ENCODE measurements around the gene HPS6. TPM values are rescaled to one million over a fixed set of nuclear protein-coding genes. Genes with fewer than 3 reads are reported as not detected.
A peak's percentile ranks its signal among the peaks of the same experiment; 100 is the strongest.

HPS6 gene
- polyA plus RNA-seq, 1 experiment, result 11.8 TPM

DNA sequence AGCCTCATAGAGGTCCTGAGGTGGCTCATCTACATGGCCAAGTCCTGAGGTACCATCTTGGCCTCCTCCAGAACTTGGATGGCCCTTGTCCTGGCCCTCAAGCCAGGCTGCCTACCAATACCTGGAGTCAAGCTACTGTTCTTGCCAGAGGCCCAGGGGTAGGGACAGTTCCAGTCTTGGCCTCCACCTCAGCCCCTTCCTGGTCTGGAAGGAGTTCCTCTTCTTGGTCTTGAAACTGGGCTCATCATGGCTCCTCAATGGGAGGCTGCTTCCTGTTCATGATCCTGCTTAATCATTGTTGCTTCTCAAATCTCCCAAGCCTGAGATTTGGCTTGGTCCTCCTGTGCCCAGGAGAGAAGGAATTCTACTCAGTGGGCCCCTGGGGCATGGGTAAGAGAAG, 3.9 kb downstream of the HPS6 start:
- TF ChIP-seq, protein P1, sequence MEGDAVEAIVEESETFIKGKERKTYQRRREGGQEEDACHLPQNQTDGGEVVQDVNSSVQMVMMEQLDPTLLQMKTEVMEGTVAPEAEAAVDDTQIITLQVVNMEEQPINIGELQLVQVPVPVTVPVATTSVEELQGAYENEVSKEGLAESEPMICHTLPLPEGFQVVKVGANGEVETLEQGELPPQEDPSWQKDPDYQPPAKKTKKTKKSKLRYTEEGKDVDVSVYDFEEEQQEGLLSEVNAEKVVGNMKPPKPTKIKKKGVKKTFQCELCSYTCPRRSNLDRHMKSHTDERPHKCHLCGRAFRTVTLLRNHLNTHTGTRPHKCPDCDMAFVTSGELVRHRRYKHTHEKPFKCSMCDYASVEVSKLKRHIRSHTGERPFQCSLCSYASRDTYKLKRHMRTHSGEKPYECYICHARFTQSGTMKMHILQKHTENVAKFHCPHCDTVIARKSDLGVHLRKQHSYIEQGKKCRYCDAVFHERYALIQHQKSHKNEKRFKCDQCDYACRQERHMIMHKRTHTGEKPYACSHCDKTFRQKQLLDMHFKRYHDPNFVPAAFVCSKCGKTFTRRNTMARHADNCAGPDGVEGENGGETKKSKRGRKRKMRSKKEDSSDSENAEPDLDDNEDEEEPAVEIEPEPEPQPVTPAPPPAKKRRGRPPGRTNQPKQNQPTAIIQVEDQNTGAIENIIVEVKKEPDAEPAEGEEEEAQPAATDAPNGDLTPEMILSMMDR (IDR thresholded peaks at IDR 0.05; ENCODE audit: insufficient read depth, low read depth, low read length), result no peak
- no peaks in the 10 kb centered on the region for H3K27me3 ChIP-seq (ENCODE audit: control insufficient read depth, insufficient read depth, low read length)
- no peak for DNase-seq (ENCODE audit: low read depth)
- ChIA-PET POLR2A (no interaction called here), CTCF (interaction anchor here (1.3 to 3.2 kb wide), 6 partner anchors 12 to 233 kb away, joined by 3 to 11 read pairs (median 4); no protein-coding TSS in a partner anchor)
- peaks cover 8% of the 10 kb centered on the region for H3K36me3 ChIP-seq (ENCODE audit: control insufficient read depth, insufficient read depth, low read length)
- H3K4me3 ChIP-seq (ENCODE audit: low read depth, low read length), result no peak overlapping the region

DNA sequence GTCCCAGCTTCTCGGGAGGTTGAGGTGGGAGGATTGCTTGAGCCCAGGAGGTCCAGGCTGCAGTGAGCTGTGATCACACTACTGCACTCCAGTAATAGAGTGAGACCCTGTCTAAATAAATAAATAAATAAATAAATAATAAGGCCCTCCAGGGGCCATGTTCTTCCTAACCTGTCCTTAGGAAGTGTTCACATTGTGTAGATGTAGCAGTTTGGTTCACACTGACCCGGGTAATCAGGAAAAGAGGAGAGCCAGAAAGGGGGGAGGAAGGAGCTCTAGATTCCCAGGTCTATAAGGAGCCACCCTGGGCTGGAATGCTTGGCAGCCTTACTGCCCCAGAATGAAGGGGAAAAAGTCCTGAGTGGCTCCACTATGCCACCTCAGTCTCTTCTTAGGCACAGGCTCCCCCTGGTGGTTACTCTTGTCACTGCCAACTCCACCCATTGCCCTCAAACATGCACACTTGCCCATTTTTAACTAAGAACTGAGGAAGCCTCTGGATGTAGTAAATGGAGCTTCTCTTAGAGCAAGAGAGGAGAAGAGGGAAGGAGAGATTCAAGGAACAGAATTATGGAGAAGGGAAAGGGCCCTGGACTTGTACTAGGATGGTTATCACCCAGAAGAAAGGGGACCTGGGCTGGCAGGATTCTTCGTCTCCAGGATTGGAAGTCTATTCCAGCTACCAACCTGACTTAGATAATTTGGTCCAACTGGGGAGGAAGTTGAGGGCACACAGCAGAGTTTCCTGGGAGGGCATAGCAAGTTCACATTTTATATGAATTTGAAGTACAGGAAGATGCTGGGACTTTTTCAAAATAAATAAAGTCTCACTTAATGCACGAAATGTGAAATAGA, 7.8 kb downstream of the HPS6 start:
- no peak for DNase-seq (ENCODE audit: low read depth)
- CTCF ChIA-PET, result interaction anchor here (0.6 to 2.8 kb wide), 34 partner anchors 8 to 939 kb away, joined by 3 to 24 read pairs (median 5); no protein-coding TSS in a partner anchor
- TF ChIP-seq, protein P1 (IDR thresholded peaks at IDR 0.05; ENCODE audit: insufficient read depth, low read depth, low read length), result peak; percentile 95
- Histone ChIP-seq H3K27me3 (ENCODE audit: control insufficient read depth, insufficient read depth, low read length) (no peaks in the 10 kb centered on the region), H3K4me3 (ENCODE audit: low read depth, low read length) (no peak overlapping the region), H3K36me3 (ENCODE audit: control insufficient read depth, insufficient read depth, low read length) (0 out of 2 replicates have a peak, but pooled peaks cover 1% of the 10 kb centered on the region)
- POLR2A ChIA-PET, result no interaction called here

DNA sequence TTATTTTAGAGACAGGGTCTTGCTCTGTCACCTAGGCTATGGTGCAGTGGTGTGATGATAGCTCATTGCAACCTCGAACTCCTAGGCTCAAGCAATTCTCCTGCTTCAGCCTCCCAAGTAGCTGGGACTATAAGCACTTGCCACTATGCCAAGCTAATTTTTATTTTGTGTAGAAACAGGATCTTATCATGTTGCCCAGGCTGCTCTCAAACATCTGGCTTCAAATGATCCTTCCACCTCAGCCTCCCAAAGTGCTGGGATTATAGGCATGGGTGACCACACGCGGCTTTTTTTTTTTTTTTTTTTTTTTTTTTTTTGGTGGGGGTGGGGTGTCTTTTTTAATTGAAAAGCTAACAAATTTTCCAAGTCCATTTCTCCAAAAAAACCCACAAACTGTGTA, 18.4 kb downstream of the HPS6 start:
- no peak for DNase-seq (ENCODE audit: low read depth)
- Histone ChIP-seq H3K36me3 (ENCODE audit: control insufficient read depth, insufficient read depth, low read length) (0 out of 2 replicates have a peak, but pooled peaks cover 1% of the 10 kb centered on the region), H3K27me3 (ENCODE audit: control insufficient read depth, insufficient read depth, low read length) (no peaks in the 10 kb centered on the region), H3K4me3 (ENCODE audit: low read depth, low read length) (no peak overlapping the region)
- ChIA-PET CTCF (interaction anchor here (1.0 to 4.0 kb wide), 5 partner anchors 11 to 242 kb away, joined by 3 to 24 read pairs (median 4); no protein-coding TSS in a partner anchor), POLR2A (no interaction called here)
- TF ChIP-seq, protein P1 (IDR thresholded peaks at IDR 0.05; ENCODE audit: insufficient read depth, low read depth, low read length), result no peak

DNA sequence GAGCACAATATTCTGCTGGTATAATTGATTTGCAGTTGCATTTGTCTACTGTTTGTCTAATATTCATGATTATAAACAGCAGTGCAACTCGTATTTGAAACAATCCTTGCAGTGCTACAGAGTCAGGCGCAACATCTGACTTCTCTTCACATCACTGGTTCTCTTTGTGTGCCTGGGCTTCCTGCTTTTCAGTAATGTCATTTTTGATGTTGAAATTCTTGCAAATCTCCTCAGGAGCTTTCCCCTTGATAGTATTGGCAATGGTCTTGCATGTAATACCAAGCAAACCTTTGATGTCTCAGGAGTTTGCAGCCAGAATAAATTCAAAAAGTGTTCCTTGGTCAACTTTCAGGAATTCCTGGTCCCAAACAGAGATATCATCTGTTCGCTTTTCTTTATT, 20.2 kb downstream of the HPS6 start:
- Histone ChIP-seq H3K4me3 (ENCODE audit: low read depth, low read length) (no peak overlapping the region), H3K27me3 (ENCODE audit: control insufficient read depth, insufficient read depth, low read length) (no peaks in the 10 kb centered on the region), H3K36me3 (ENCODE audit: control insufficient read depth, insufficient read depth, low read length) (0 out of 2 replicates have a peak, but pooled peaks cover 1% of the 10 kb centered on the region)
- TF ChIP-seq, protein P1 (IDR thresholded peaks at IDR 0.05; ENCODE audit: insufficient read depth, low read depth, low read length), result no peak
- CTCF ChIA-PET, result interaction anchor here (4.0 kb wide), 1 partner anchor 12 kb away, joined by 24 read pairs; no protein-coding TSS in a partner anchor
- POLR2A ChIA-PET, result no interaction called here
- no peak for DNase-seq (ENCODE audit: low read depth)

DNA sequence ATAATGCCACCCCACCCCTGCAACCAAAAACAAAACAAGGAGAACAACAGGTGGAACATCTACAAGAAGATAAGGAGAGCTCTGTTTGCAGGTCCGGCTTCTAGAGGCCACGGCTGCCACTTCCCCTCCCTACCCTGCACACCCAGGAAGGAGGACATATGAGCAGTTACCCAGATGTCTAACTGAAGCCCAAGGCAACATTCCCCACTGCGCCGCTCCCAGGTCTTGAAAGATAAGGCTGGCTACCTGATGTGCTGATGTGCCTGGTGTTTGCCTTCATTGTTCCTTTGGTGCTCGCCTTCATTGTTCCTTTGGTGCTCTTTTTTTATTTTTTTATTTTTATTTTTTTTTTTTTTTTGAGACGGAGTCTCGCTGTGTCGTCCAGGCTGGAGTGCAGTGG, 21.0 kb downstream of the HPS6 start:
- no peak overlapping the region for H3K4me3 ChIP-seq (ENCODE audit: low read depth, low read length)
- DNase-seq (ENCODE audit: low read depth), result no peak
- POLR2A ChIA-PET, result no interaction called here
- TF ChIP-seq, protein P1 (IDR thresholded peaks at IDR 0.05; ENCODE audit: insufficient read depth, low read depth, low read length), result no peak
- H3K27me3 ChIP-seq (ENCODE audit: control insufficient read depth, insufficient read depth, low read length), result no peaks in the 10 kb centered on the region
- CTCF ChIA-PET, result interaction anchor here (4.0 kb wide), 1 partner anchor 13 kb away, joined by 24 read pairs; no protein-coding TSS in a partner anchor
- H3K36me3 ChIP-seq (ENCODE audit: control insufficient read depth, insufficient read depth, low read length), result 0 out of 2 replicates have a peak, but pooled peaks cover 1% of the 10 kb centered on the region
